Forelimb muscle (tissue), 1 donor: ENCODE results near the gene DSP. TPM values are rescaled to one million over a fixed set of nuclear protein-coding genes. Genes with fewer than 3 reads are reported as not detected.

ENCODE experiments used
- DNase-seq: peaks from one replicate; pipeline ENCODE4 v3.0.0-alpha.2; 2013; ENCODE audit warnings: low read depth
- polyA plus RNA-seq: library from polyadenylated mRNA; unstranded; fragments of 120-200 nt; gene quantifications from one replicate; pipeline ENCODE4 v1.2.1, GENCODE V29; 2013; ENCODE audit not compliant: insufficient read length

DSP gene, protein sequence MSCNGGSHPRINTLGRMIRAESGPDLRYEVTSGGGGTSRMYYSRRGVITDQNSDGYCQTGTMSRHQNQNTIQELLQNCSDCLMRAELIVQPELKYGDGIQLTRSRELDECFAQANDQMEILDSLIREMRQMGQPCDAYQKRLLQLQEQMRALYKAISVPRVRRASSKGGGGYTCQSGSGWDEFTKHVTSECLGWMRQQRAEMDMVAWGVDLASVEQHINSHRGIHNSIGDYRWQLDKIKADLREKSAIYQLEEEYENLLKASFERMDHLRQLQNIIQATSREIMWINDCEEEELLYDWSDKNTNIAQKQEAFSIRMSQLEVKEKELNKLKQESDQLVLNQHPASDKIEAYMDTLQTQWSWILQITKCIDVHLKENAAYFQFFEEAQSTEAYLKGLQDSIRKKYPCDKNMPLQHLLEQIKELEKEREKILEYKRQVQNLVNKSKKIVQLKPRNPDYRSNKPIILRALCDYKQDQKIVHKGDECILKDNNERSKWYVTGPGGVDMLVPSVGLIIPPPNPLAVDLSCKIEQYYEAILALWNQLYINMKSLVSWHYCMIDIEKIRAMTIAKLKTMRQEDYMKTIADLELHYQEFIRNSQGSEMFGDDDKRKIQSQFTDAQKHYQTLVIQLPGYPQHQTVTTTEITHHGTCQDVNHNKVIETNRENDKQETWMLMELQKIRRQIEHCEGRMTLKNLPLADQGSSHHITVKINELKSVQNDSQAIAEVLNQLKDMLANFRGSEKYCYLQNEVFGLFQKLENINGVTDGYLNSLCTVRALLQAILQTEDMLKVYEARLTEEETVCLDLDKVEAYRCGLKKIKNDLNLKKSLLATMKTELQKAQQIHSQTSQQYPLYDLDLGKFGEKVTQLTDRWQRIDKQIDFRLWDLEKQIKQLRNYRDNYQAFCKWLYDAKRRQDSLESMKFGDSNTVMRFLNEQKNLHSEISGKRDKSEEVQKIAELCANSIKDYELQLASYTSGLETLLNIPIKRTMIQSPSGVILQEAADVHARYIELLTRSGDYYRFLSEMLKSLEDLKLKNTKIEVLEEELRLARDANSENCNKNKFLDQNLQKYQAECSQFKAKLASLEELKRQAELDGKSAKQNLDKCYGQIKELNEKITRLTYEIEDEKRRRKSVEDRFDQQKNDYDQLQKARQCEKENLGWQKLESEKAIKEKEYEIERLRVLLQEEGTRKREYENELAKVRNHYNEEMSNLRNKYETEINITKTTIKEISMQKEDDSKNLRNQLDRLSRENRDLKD (N-terminal part only)
- 2.4 TPM for polyA plus RNA-seq

DNA sequence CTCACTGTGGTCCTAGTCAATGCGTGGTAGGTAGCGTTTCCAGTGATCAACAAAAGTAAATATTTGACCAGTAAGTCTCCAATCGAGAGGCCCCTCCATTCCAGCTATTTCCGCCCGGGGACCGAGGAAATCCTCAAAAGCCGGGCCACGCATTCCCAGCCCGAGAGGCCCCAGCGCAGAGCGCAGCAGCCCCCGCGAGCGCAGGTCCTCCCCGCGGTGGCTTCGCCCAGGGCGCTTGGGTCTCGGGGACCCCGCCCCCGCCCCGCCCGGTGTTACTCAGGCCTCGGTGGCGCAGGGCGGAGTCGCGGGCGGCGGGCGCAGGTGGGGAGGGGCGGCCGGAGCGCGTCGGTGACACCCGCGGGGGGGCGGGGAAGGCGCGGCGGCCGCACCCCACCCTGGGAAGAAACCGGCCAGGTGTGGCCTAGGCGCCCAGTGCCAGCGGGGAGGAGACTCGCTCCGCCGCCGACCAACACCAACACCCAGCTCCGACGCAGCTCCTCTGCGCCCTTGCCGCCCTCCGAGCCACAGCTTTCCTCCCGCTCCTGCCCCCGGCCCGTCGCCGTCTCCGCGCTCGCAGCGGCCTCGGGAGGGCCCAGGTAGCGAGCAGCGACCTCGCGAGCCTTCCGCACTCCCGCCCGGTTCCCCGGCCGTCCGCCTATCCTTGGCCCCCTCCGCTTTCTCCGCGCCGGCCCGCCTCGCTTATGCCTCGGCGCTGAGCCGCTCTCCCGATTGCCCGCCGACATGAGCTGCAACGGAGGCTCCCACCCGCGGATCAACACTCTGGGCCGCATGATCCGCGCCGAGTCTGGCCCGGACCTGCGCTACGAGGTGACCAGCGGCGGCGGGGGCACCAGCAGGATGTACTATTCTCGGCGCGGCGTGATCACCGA, at the start of gene DSP:
DSP (plus strand) TSS at position 497 of the 890 bp plus-strand sequence; CDS start at position 742, 245 bp downstream.
- DNase-seq = no peak

DNA sequence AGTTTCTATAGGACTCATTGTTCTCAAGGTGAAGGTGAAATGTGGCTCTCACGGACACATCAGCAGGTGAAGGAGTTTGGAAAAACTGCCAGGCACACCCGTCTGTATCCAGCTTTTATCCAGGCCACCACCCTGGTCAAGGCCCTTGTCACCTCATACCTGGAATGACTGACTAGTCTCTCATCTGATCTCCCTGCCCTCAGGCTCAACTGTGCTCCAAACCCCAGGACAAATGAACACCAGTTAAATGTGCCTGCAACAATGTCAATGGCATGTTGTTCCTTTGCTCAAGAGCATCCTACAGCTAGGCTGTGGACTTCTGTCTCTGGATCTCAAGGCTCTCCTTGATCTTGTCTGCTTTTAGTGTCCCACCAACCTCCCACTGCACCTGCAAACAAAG, 47.6 kb upstream of the DSP start:
- no peak for DNase-seq

GRCh38 chr6:7494638-7495037, 46.8 kb upstream of the DSP start:
- DNase-seq = no peak

GRCh38 chr6:7496266-7496875, 45.1 kb upstream of the DSP start:
- DNase-seq = no peak

DNA sequence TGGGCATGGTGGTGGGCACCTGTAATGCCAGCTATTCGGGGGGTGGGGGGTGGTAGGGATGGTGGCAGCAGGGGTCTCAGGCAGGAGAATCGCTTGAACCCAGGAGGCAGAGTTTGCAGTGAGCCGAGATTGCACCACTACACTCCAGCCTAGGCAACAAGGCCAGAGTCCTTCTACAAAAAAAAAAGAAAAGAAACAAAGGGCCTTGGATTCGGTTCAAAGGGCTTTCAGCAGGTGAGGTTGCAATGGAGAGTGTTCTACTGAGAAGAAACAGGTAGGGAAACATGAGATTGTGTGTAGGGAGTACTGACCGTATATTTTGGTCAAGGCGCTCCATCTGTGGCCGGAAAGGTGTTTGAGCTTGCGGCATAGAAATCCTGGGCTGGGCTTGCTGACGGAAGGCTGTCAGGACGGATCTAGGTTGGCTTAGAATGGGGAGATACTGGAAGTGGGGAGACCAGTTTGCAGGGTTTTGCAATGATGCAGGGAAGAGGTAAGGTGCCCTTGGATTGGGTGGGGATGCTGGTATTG, 40.7 kb upstream of the DSP start:
- no peak for DNase-seq

DNA sequence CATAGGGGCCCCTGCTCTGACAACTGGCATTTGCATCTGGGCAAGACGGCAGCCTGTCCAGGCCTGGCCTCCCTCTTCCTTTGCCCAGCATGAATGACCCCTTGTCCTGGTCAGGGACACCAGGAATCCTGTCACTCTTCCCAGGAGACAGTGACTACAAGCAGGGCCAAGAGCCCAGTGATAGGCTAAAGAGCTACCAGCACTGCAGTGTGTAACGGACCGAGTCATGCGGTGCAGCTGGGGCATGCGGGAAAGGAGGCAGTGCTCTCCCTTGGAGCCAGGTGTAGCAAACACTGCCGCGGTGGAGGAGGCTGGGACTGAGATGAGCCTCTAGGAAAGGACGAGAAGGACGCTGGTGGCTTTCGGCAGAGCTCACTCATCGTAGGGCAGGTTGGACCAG, 38.7 kb upstream of the DSP start:
- DNase-seq = no peak

DNA sequence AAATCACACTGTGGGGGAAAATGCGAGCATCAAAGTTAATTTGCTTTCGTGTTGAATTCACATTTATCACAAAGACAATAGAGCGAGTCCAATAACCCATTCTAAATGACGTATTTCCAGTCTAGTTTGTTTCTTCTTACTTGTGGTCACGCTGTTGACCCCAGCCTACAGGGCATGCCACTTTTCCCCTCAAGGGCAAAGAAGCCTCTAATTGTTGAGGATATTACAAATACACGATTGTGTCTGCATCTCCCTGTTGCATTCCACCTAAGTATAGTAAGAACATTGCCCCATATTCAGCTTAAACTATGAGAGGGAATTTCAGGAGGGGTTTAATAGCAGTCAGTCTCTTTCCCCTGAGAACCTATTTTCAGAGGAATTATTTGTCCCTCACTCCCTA, 37.4 kb upstream of the DSP start:
- DNase-seq = no peak

- DNase-seq = no peak
Observed at GRCh38 chr6:7505189-7505699, 36.2 kb upstream of the DSP start.

GRCh38 chr6:7507600-7507999, 33.9 kb upstream of the DSP start:
- no peak for DNase-seq

- no peak for DNase-seq
Observed at GRCh38 chr6:7512320-7512719, 29.2 kb upstream of the DSP start.

GRCh38 chr6:7513529-7513928, 27.9 kb upstream of the DSP start:
- DNase-seq = no peak

DNA sequence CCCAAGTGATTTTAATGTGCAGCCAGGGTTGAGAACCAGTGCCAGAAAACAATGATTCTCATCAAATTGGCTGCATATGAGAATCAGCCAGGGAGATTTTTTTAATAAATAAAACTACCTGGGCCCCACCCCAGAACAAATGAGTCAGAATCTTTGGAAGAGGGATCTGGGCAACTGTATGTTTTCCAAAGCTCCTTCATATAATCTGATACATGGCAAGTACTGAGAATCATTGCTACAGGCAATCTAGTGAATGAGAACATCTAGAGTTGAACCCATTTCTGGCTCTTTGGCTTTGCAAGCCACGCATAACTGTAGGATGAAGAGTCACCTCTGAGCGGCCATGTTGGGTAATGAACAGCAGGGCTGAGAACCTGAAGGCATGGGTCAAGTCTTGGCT, 26.1 kb upstream of the DSP start:
- no peak for DNase-seq

DNA sequence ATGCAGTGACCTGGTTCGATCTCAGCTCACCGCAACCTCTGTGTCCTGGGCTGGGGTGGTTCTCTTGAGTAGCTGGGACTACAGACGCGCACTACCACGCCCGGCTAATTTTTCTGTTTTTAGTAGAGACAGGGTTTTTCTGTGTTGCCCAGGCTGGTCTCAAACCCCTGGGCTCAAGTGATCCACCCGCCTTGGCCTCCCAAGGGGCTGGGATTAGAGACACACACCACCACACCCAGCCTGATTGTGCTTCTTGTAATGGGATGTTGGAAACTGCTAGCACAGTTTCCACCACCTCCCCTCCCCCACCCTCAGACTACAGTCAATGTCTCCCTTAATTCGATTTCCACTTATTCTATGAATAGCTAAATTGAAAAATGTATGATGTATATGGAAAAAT, 22.6 kb upstream of the DSP start:
- DNase-seq = no peak

GRCh38 chr6:7522873-7523272, 18.6 kb upstream of the DSP start:
- DNase-seq = no peak

- DNase-seq = no peak
Observed at GRCh38 chr6:7523922-7524321, 17.5 kb upstream of the DSP start.

GRCh38 chr6:7526755-7527154, 14.7 kb upstream of the DSP start:
- no peak for DNase-seq

DNA sequence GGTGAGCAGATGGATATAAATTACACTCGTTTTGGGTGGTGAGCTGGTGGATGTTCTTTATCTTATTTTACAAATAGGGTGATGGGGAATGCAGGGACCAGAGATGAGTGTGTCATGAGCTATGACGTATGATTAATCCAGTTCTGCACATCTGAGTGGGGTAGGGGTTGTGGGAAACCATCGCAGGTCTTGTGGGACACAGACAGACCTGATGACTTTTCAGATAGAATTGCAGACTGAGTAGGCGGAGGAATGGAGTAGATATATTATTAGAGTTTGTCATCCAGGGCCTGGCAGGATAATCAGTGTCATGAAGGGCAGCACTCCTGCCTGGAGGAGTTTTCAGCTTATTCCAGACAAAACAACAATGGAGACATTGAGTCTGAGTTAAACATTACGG, 12.9 kb upstream of the DSP start:
- DNase-seq = no peak

DNA sequence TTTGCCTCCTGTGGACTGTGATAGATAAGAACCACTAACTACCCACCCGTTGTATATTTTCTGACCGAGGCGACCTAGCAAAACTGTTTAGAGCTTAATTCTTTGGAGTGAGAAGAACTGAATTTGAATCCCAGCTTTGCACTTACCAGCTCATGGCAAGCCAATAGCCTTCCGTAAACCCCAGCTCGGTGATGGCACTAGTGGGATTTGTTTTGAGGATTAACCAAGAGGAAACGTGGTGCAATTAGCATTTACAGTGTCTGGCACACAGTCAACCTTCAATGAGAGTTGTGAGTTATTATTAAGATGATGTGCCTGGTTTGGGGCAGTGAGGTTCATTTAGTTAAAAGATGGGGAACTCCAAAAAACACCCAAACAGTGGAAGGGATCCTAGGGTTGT, 12.3 kb upstream of the DSP start:
- DNase-seq = no peak

GRCh38 chr6:7532232-7532631, 9.2 kb upstream of the DSP start:
- DNase-seq = no peak

DNA sequence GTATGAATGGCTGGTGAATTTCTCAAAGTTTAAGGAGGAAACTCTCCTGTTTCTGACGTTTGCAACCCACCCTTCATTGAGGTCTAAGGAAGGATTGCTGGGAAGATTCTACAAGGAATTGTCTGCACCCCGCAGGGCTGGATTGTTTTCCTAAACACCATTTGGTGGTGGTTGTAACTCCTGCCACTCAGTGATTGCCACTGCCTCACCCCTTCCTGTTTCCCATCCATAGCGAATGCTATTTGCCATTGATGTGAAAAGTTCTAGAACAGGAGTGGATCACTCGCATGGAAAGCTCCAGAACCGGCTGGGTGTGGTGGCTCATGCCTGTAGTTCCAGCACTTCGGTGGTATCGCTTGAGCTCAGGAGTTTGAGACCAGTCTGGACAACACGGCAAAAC, 8.7 kb upstream of the DSP start:
- no peak for DNase-seq
